ENCODE measurements around the gene HIF1AN. TPM values are rescaled to one million over a fixed set of nuclear protein-coding genes. Genes with fewer than 3 reads are reported as not detected.

The HIF1AN gene
- total RNA-seq, 1 experiment from 2014 or later = 49.9 TPM

DNA sequence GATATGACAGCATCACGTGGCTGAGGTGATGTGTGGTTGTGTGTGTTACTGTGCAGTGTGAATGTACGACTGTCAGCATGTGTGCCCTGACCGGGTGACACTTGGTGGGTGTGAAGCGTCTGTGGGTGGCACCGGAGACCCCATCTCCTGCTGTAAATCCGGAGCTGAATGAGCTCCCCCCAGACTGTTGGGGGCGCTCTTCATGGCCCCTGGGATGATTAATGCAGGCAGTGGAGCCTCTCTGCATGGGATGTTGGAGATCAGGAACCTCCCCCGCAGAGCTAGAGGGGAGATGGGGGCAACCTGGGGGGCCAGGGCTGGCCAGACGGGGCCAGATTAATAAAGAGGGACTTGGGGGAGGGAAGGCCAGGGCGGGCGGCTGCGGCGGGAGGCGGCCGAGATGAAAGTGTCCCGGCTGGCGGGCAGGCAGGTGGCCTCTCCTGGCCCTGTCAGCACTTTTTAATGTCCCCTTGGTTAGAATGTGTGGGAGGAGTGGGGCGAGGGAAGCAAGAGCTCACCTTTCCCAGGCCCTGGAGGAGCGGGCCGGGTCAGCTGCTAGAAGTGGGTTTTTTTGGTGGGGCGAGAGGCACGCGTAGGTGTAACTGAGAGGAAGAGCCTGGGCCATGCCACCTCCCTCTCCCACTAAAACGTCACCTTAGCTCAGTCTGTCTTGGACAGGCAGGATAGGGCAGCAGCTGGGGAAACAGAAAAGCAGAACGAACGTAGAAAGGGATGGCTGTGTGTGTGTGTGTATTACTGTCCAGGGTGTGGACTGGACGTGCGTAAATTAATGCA lies 34.1 kb downstream of the HIF1AN start:
- H3K4me3 Mint-ChIP-seq = no peak overlapping the region

DNA sequence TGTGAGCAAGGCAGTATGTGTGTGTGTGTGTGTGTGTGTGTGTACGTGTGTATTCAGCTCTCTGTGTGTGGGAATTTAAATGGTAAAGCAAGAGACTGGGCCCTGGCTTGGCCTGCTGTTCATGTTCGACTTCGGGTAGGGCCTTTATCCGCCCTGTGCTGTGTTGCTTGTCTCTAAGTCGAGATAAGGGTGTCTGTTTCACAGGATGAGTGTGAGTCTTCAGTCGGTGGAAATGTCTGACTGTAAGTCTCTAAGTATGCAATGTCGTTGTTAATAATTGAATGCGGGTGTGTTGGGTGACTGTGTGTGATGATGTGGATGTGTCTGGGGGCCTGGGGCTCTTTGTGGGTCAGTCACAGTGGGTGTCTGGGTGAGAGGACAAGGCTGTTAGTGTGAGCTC lies 34.8 kb downstream of the HIF1AN start:
- DNase-seq (ENCODE audit: low spot score) (no peak), ATAC-seq (no peak)
- H3K27me3 Mint-ChIP-seq (ENCODE audit: low read depth) = peaks cover 28% of the 10 kb centered on the region
- POLR2A ChIA-PET = interaction anchor here (0.5 to 1.3 kb wide), 4 partner anchors 35 to 308 kb away, joined by 3 to 7 read pairs (median 4); partner anchors contain the start of gene HIF1AN
- no peaks in the 10 kb centered on the region for H3K4me1 Mint-ChIP-seq
- no peak overlapping the region for H3K4me3 Mint-ChIP-seq
- H3K27ac Mint-ChIP-seq = no peak overlapping the region
- no peaks in the 10 kb centered on the region for H3K36me3 Mint-ChIP-seq
- TF ChIP-seq, protein P1, sequence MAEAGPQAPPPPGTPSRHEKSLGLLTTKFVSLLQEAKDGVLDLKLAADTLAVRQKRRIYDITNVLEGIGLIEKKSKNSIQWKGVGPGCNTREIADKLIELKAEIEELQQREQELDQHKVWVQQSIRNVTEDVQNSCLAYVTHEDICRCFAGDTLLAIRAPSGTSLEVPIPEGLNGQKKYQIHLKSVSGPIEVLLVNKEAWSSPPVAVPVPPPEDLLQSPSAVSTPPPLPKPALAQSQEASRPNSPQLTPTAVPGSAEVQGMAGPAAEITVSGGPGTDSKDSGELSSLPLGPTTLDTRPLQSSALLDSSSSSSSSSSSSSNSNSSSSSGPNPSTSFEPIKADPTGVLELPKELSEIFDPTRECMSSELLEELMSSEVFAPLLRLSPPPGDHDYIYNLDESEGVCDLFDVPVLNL (CRISPR knock-in tag; IDR thresholded peaks at IDR 0.05; ENCODE audit: borderline replicate concordance, low read depth) = no peak
- TF ChIP-seq ZNF416 (CRISPR knock-in tag; IDR thresholded peaks at IDR 0.05) = no peak
- no peak for TF ChIP-seq ZNF263 (CRISPR knock-in tag; IDR thresholded peaks at IDR 0.05; ENCODE audit: low read depth)
- no peak for TF ChIP-seq GTF2I (CRISPR knock-in tag; conservative IDR thresholded peaks at IDR 0.05)
- no peak for TF ChIP-seq ZNF138 (CRISPR knock-in tag; conservative IDR thresholded peaks at IDR 0.05)
- TF ChIP-seq, protein P2, sequence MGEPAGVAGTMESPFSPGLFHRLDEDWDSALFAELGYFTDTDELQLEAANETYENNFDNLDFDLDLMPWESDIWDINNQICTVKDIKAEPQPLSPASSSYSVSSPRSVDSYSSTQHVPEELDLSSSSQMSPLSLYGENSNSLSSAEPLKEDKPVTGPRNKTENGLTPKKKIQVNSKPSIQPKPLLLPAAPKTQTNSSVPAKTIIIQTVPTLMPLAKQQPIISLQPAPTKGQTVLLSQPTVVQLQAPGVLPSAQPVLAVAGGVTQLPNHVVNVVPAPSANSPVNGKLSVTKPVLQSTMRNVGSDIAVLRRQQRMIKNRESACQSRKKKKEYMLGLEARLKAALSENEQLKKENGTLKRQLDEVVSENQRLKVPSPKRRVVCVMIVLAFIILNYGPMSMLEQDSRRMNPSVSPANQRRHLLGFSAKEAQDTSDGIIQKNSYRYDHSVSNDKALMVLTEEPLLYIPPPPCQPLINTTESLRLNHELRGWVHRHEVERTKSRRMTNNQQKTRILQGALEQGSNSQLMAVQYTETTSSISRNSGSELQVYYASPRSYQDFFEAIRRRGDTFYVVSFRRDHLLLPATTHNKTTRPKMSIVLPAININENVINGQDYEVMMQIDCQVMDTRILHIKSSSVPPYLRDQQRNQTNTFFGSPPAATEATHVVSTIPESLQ (CRISPR knock-in tag; IDR thresholded peaks at IDR 0.05) = no peak
- TF ChIP-seq JAZF1 (CRISPR knock-in tag; IDR thresholded peaks at IDR 0.05) = no peak
- TF ChIP-seq CREM (CRISPR knock-in tag; IDR thresholded peaks at IDR 0.05) = no peak
- H3K9me3 Mint-ChIP-seq = no peaks in the 10 kb centered on the region
- CTCF ChIA-PET = interaction anchor here (0.8 to 4.5 kb wide), 44 partner anchors 8 to 418 kb away, joined by 3 to 85 read pairs (median 6); partner anchors contain the start of genes HIF1AN, PAX2, SEMA4G and SLF2

More for the DNA sequence above, 34.1 kb downstream of the HIF1AN start:
- H3K36me3 Mint-ChIP-seq = no peaks in the 10 kb centered on the region
- no peaks in the 10 kb centered on the region for H3K9me3 Mint-ChIP-seq
- no peak overlapping the region for H3K27ac Mint-ChIP-seq
- no peaks in the 10 kb centered on the region for H3K4me1 Mint-ChIP-seq
- peak; percentile 82 for ATAC-seq
- DNase-seq (ENCODE audit: low spot score) = peak; percentile 62
- ChIA-PET CTCF (interaction anchor here (0.6 to 4.5 kb wide), 70 partner anchors 9 to 448 kb away, joined by 3 to 85 read pairs (median 5); partner anchors contain the start of genes HIF1AN, PAX2, SEMA4G and SLF2), POLR2A (interaction anchor here (0.5 to 1.3 kb wide), 5 partner anchors 16 to 309 kb away, joined by 3 to 7 read pairs (median 4); partner anchors contain the start of gene HIF1AN)
- H3K27me3 Mint-ChIP-seq (ENCODE audit: low read depth) = peaks cover 34% of the 10 kb centered on the region
- TF ChIP-seq ZNF671 (CRISPR knock-in tag; IDR thresholded peaks at IDR 0.05) (no peak), NR3C1 (CRISPR knock-in tag; conservative IDR thresholded peaks at IDR 0.05; ENCODE audit: low read depth) (no peak), SMAD3 (CRISPR knock-in tag; IDR thresholded peaks at IDR 0.05; ENCODE audit: borderline replicate concordance) (no peak), ETV6 (CRISPR knock-in tag; IDR thresholded peaks at IDR 0.05) (peak; percentile 43; the same call in 1 of the 2 replicates), SP1 (CRISPR knock-in tag; conservative IDR thresholded peaks at IDR 0.05) (peak; percentile 43; the same call in 1 of the 2 replicates)

DNA sequence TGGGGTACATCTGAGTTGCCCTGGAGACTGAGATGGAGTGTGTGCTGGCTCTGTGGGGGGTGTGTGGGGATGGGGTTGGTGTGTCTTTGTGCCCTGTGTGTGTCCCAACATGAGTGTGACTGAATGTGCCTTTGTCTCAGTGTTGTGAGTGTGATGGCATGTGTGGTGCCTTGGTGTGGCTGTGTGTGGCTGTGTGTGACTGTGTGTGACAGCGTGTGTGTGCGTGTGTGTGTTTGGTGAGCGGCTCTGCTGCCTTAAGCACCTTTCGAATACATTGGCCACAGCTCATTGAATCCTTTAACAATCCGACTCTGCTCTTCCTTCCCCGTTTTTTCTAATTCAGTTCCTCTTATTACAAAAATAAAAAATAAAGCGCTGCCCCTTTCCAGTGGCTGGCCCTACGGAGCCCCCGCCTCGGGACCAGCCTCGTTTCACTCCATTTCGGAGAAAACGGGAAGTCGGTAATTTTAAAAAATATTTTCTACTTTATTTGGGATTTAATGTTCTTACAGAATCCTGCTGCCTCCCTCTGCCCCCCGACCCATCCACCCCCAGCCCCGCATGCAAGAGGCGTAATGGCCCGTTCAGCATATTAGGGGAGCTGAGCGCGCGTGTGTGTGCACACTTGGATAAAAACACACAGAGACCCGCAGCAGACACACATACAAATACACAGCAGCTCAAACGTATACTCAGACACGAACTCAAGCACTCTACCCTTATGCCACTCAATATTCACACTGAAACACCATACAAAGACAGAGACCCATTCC lies 35.5 kb downstream of the HIF1AN start:
- Mint-ChIP-seq H3K9me3 (no peaks in the 10 kb centered on the region), H3K4me3 (no peak overlapping the region), H3K36me3 (no peaks in the 10 kb centered on the region), H3K27ac (no peak overlapping the region), H3K27me3 (ENCODE audit: low read depth) (peaks cover 26% of the 10 kb centered on the region), H3K4me1 (no peaks in the 10 kb centered on the region)
- ATAC-seq = no peak
- POLR2A ChIA-PET = no interaction called here
- DNase-seq (ENCODE audit: low spot score) = no peak
- CTCF ChIA-PET = interaction anchor here (1.0 to 3.4 kb wide), 5 partner anchors 37 to 307 kb away, joined by 3 to 62 read pairs (median 14); no protein-coding TSS in a partner anchor
- TF ChIP-seq FOXP1 (CRISPR knock-in tag; IDR thresholded peaks at IDR 0.05; ENCODE audit: borderline replicate concordance) (no peak), NFE2L1 (CRISPR knock-in tag; IDR thresholded peaks at IDR 0.05) (no peak), JAZF1 (CRISPR knock-in tag; IDR thresholded peaks at IDR 0.05) (no peak), ZNF121 (CRISPR knock-in tag; IDR thresholded peaks at IDR 0.05) (no peak), ESRRA (CRISPR knock-in tag; IDR thresholded peaks at IDR 0.05; ENCODE audit: borderline replicate concordance) (no peak), SMAD3 (CRISPR knock-in tag; IDR thresholded peaks at IDR 0.05; ENCODE audit: borderline replicate concordance) (no peak), EMX1 (CRISPR knock-in tag; IDR thresholded peaks at IDR 0.05) (no peak), CREM (CRISPR knock-in tag; IDR thresholded peaks at IDR 0.05) (no peak), SP1 (CRISPR knock-in tag; conservative IDR thresholded peaks at IDR 0.05) (no peak), ZBTB21 (CRISPR knock-in tag; IDR thresholded peaks at IDR 0.05; ENCODE audit: borderline replicate concordance) (no peak), ZNF396 (CRISPR knock-in tag; IDR thresholded peaks at IDR 0.05; ENCODE audit: borderline replicate concordance) (no peak)
- TF ChIP-seq, protein P3, sequence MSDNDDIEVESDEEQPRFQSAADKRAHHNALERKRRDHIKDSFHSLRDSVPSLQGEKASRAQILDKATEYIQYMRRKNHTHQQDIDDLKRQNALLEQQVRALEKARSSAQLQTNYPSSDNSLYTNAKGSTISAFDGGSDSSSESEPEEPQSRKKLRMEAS (CRISPR knock-in tag; IDR thresholded peaks at IDR 0.05) = no peak
- TF ChIP-seq, protein P4, sequence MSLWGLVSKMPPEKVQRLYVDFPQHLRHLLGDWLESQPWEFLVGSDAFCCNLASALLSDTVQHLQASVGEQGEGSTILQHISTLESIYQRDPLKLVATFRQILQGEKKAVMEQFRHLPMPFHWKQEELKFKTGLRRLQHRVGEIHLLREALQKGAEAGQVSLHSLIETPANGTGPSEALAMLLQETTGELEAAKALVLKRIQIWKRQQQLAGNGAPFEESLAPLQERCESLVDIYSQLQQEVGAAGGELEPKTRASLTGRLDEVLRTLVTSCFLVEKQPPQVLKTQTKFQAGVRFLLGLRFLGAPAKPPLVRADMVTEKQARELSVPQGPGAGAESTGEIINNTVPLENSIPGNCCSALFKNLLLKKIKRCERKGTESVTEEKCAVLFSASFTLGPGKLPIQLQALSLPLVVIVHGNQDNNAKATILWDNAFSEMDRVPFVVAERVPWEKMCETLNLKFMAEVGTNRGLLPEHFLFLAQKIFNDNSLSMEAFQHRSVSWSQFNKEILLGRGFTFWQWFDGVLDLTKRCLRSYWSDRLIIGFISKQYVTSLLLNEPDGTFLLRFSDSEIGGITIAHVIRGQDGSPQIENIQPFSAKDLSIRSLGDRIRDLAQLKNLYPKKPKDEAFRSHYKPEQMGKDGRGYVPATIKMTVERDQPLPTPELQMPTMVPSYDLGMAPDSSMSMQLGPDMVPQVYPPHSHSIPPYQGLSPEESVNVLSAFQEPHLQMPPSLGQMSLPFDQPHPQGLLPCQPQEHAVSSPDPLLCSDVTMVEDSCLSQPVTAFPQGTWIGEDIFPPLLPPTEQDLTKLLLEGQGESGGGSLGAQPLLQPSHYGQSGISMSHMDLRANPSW (CRISPR knock-in tag; conservative IDR thresholded peaks at IDR 0.05; ENCODE audit: low read depth) = no peak
